Suprapubic skin (tissue), 4 donors: ENCODE measurements around the gene ANKFN1. TPM values are rescaled to one million over a fixed set of nuclear protein-coding genes. Genes with fewer than 3 reads are reported as not detected.

Experiments used
- DNase-seq, 2 donors: peaks; one replicate each; pipeline ENCODE4 v3.0.0-alpha.2; 2019; ENCODE audit warnings: low spot score in 2 of 2
- H3K27ac ChIP-seq: fragments of 200-600 bp; sonication (generic); one replicate; pipeline ENCODE4 v1.5.1; 2019
- H3K27me3 ChIP-seq: fragments of 200-600 bp; sonication (generic); one replicate; pipeline ENCODE4 v1.5.1; 2019
- H3K36me3 ChIP-seq: fragments of 200-600 bp; sonication (generic); one replicate; pipeline ENCODE4 v1.5.1; 2019
- H3K4me1 ChIP-seq: fragments of 200-600 bp; sonication (generic); one replicate; pipeline ENCODE4 v1.5.1; 2019
- H3K4me3 ChIP-seq: fragments of 200-600 bp; sonication (generic); one replicate; pipeline ENCODE4 v1.5.1; 2019; ENCODE audit warnings: mild to moderate bottlenecking
- H3K9me3 ChIP-seq: fragments of 200-600 bp; sonication (generic); one replicate; pipeline ENCODE4 v1.5.1; 2019
- CTCF ChIP-seq, 2 donors: fragments of 200-600 bp in 1 of 2; fragments of 450-650 bp in 1 of 2; sonication (generic) in 1 of 2; IDR thresholded peaks; one replicate each; pipeline ENCODE4 v1.5.1; 2016 to 2019; ENCODE audit warnings: antibody characterized with exemption in 2 of 2, mild to moderate bottlenecking in 1 of 2, moderate library complexity in 1 of 2
- EP300 ChIP-seq: sonication (generic); formaldehyde crosslinking; IDR thresholded peaks from one replicate; pipeline ENCODE4 v1.6.1; 2017; ENCODE audit warnings: antibody characterized with exemption
- POLR2A ChIP-seq, 2 donors: fragments of 450-650 bp; IDR thresholded peaks; one replicate each; pipeline ENCODE4 v1.6.1; 2017; ENCODE audit warnings: antibody characterized with exemption in 2 of 2, mild to moderate bottlenecking in 2 of 2, moderate library complexity in 2 of 2
- POLR2AphosphoS5 ChIP-seq, 3 donors: sonication (generic); formaldehyde crosslinking; IDR thresholded peaks; one replicate each; pipeline ENCODE4 v1.6.1; 2017; ENCODE audit warnings: antibody characterized with exemption in 3 of 3
- WGBS: methylation state at CpG from one replicate; pipeline ENCODE4 v1.1.5; 2018; 5-methylcytosine and 5-hydroxymethylcytosine counted together
- total RNA-seq, 4 donors: library from RNA; depleted of rRNA; stranded (reverse); fragments of >200 nt; gene quantifications; one replicate each; pipeline ENCODE4 v1.1.0, GENCODE V29; 2016

Gene ANKFN1
- total RNA-seq, 4 donors from 2014 or later = 0.81 to 3.1 (median 1.7) TPM

GRCh38 chr17:56536766-56537165 is 383.5 kb downstream of the ANKFN1 start:
- Histone ChIP-seq H3K4me1 (no peaks in the 10 kb centered on the region), H3K4me3 (no peak overlapping the region), H3K27me3 (peaks cover 13% of the 10 kb centered on the region), H3K36me3 (no peaks in the 10 kb centered on the region), H3K27ac (no peak overlapping the region), H3K9me3 (no peaks in the 10 kb centered on the region)
- 68% methylated on average over 1 of the region's 1 CpG for WGBS
- TF ChIP-seq EP300 (no peak), POLR2AphosphoS5 (IDR thresholded peaks at IDR 0.05) (no peak), CTCF (IDR thresholded peaks at IDR 0.05) (no peak), POLR2A (IDR thresholded peaks at IDR 0.05) (no peak)
- no peak for DNase-seq

GRCh38 chr17:56540836-56541235 is 387.6 kb downstream of the ANKFN1 start:
- Histone ChIP-seq H3K4me3 (no peak overlapping the region), H3K9me3 (no peaks in the 10 kb centered on the region), H3K27ac (no peak overlapping the region), H3K27me3 (peaks cover 6% of the 10 kb centered on the region), H3K4me1 (no peaks in the 10 kb centered on the region), H3K36me3 (no peaks in the 10 kb centered on the region)
- DNase-seq = no peak
- TF ChIP-seq EP300 (no peak), POLR2A (IDR thresholded peaks at IDR 0.05) (no peak), CTCF (IDR thresholded peaks at IDR 0.05) (no peak), POLR2AphosphoS5 (IDR thresholded peaks at IDR 0.05) (no peak)
- 34% methylated on average over 5 of the region's 5 CpGs for WGBS

- H3K4me1 ChIP-seq = no peaks in the 10 kb centered on the region
- TF ChIP-seq POLR2A (IDR thresholded peaks at IDR 0.05) (no peak), CTCF (IDR thresholded peaks at IDR 0.05) (no peak), POLR2AphosphoS5 (IDR thresholded peaks at IDR 0.05) (no peak), EP300 (no peak)
- DNase-seq = no peak
- H3K27ac ChIP-seq = no peak overlapping the region
- no peaks in the 10 kb centered on the region for H3K36me3 ChIP-seq
- no peak overlapping the region for H3K4me3 ChIP-seq
- H3K27me3 ChIP-seq = peaks cover 2% of the 10 kb centered on the region
- 77% methylated on average over 3 of the region's 3 CpGs for WGBS
- no peaks in the 10 kb centered on the region for H3K9me3 ChIP-seq
Observed at GRCh38 chr17:56543280-56543679, 390.0 kb downstream of the ANKFN1 start.

GRCh38 chr17:56545106-56545505 is 391.8 kb downstream of the ANKFN1 start:
- Histone ChIP-seq H3K27me3 (no peaks in the 10 kb centered on the region), H3K9me3 (peaks cover 2% of the 10 kb centered on the region), H3K4me1 (no peaks in the 10 kb centered on the region), H3K4me3 (no peak overlapping the region), H3K36me3 (no peaks in the 10 kb centered on the region), H3K27ac (no peak overlapping the region)
- TF ChIP-seq POLR2AphosphoS5 (IDR thresholded peaks at IDR 0.05) (no peak), CTCF (IDR thresholded peaks at IDR 0.05) (no peak), POLR2A (IDR thresholded peaks at IDR 0.05) (no peak), EP300 (no peak)
- no peak for DNase-seq
- 42% methylated on average over 2 of the region's 2 CpGs for WGBS

- H3K36me3 ChIP-seq = no peaks in the 10 kb centered on the region
- peaks cover 3% of the 10 kb centered on the region for H3K9me3 ChIP-seq
- H3K27ac ChIP-seq = no peak overlapping the region
- TF ChIP-seq EP300 = no peak
- TF ChIP-seq POLR2AphosphoS5 (IDR thresholded peaks at IDR 0.05) = no peak
- no peak for TF ChIP-seq POLR2A (IDR thresholded peaks at IDR 0.05)
- TF ChIP-seq CTCF (IDR thresholded peaks at IDR 0.05) = no peak
- DNase-seq = no peak
- H3K4me1 ChIP-seq = no peaks in the 10 kb centered on the region
- H3K27me3 ChIP-seq = no peaks in the 10 kb centered on the region
- no peak overlapping the region for H3K4me3 ChIP-seq
Observed at GRCh38 chr17:56545930-56546329, 392.7 kb downstream of the ANKFN1 start.
